Natural killer cell treated with Interleukin-12 subunit alpha and Interleukin-12 subunit beta and Interleukin-15 and Interleukin-18, amount 100 ng/mL, for 72 hours (primary cell): ENCODE results near the gene UAP1. TPM values are rescaled to one million over a fixed set of nuclear protein-coding genes. Genes with fewer than 3 reads are reported as not detected.

Source experiments
- ATAC-seq, 2 donors: fragments of 150-1000 bp; cut with Tn5 transposase in 1 of 2; sonication (Bioruptor Pico), chemical (Tn5 transposase) in 1 of 2; 2 replicates each; pipeline ENCODE4 v1.10.0; 2021
- DNase-seq: peaks from one replicate; pipeline ENCODE4 v3.0.0; 2022; ENCODE audit warnings: low spot score
- H3K27ac Mint-ChIP-seq, 2 donors: 1 replicate in 1 of 2; 2 replicates in 1 of 2; pipeline ENCODE4 v1.8.0; 2022; ENCODE audit warnings: mixed read lengths in 2 of 2, mild to moderate bottlenecking in 1 of 2, moderate library complexity in 1 of 2
- H3K27me3 Mint-ChIP-seq, 2 donors: 1 replicate in 1 of 2; 2 replicates in 1 of 2; pipeline ENCODE4 v1.8.0; 2022; ENCODE audit warnings: mixed read lengths in 2 of 2
- H3K36me3 Mint-ChIP-seq: one replicate; pipeline ENCODE4 v1.8.0; 2022; ENCODE audit warnings: mixed read lengths
- H3K4me1 Mint-ChIP-seq, 2 donors: 1 replicate in 1 of 2; 2 replicates in 1 of 2; pipeline ENCODE4 v1.8.0; 2022; ENCODE audit warnings: low read depth in 2 of 2, mixed read lengths in 2 of 2, mild to moderate bottlenecking in 1 of 2
- H3K4me3 Mint-ChIP-seq: one replicate; pipeline ENCODE4 v1.8.0; 2022; ENCODE audit warnings: mixed read lengths
- H3K9me3 Mint-ChIP-seq: 2 replicates; pipeline ENCODE4 v1.8.0; 2022; ENCODE audit warnings: mixed read lengths
- total RNA-seq, 2 donors: library from RNA; stranded (reverse); gene quantifications; one replicate each; pipeline ENCODE4 v1.2.3, GENCODE V29; 2022

The UAP1 gene
- total RNA-seq, 2 donors from 2014 or later: 24.3 to 40.8 TPM

DNA sequence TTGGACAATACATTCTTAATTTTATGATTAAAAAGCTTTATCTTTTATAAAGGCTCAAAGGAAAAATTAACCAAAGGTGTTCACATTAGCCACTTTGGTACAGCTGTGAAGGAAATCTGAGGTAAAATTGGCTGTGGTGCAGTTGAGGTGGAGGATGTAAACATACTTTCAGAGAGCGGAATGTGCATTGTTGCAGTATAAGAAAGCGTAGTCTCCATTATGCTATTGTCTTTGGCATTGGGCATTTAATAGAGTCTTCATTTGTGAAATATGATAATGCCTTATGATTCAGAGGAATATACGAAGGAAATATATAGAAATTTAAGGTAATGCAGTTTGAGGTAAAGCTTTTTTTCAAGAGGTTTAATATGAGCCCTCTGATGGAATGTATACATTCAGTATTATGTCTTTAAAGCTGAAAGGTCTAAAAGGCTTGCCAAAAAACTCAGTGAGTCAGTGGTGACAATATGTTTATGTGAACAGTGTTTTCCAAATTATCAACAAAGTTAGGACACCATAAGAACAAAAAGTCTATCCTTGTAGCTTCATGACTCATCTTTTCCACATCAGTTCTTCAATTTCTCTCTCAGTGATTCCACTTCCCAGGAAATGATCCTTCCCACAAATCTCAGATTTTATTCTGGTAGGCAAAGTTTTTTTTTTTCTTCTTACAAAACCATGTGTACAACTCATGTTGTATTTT lies 43.9 kb downstream of the UAP1 start:
- H3K4me3 Mint-ChIP-seq: no peak overlapping the region
- H3K27me3 Mint-ChIP-seq: no peaks in the 10 kb centered on the region
- no peaks in the 10 kb centered on the region for H3K4me1 Mint-ChIP-seq
- DNase-seq (no peak), ATAC-seq (no peak)
- no peak overlapping the region for H3K27ac Mint-ChIP-seq
- H3K36me3 Mint-ChIP-seq: peaks cover 4% of the 10 kb centered on the region
- no peaks in the 10 kb centered on the region for H3K9me3 Mint-ChIP-seq

DNA sequence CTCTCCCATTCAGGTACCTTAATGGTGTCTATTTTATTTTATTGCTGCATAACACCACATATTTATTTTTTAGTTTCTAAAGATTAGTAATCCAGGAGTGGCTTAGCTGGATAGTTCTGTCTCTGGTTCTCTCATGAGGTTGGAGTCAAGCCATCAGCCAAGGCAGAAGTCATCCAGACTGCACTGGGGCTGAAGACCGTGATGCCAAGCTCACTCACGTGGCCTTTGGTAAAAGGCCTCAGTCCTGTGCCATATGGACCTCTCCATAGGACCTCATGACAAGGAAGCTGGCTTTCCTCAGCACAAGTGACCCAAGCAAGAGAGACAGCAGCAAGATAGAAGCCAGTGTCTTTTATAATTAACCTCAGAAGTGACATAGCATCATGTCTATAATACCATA lies 47.8 kb downstream of the UAP1 start:
- H3K36me3 Mint-ChIP-seq: peaks cover 4% of the 10 kb centered on the region

DNA sequence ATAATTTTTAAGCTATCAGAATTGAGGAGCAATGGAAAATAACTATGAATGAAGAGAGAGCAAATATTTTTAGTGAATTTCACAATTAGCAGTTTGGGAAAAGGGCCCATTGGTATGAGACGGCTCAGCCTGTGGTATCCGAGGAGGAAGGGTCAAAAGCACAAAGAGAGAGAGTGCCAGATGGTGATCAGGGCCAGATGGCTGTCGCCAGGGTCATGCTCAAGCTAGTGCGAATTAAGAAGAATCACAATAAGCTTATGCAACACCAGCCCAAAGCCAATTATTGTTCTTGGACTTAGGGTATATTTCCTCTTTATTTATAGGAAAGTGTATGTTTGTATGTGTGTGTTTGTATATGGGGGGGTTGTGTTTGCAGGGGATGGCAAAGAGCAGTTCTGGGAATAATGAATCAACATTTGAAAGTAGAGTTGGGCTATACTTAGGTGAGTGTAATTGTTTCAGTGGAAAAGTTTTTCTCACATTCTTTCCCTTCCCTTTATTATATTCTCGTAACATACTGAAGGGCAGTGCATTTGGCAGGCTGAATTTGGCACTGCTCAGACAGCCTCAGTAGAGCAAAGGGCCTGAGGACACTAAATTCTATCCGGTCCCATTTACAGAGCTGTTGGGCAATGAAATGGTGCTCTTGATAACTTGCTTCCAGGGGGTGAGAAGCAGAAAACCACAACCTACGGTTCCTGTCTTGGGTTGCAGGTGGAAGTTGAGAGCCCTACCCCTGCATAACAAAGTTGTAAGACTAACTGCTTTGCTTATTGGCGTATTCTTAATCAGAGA lies 51.3 kb downstream of the UAP1 start:
- Mint-ChIP-seq H3K4me3 (no peak overlapping the region), H3K4me1 (no peaks in the 10 kb centered on the region), H3K36me3 (peaks cover 13% of the 10 kb centered on the region), H3K27ac (no peak overlapping the region), H3K9me3 (peaks cover 4% of the 10 kb centered on the region), H3K27me3 (no peaks in the 10 kb centered on the region)
- ATAC-seq (no peak), DNase-seq (no peak)

More for the DNA sequence above, 47.8 kb downstream of the UAP1 start:
- Mint-ChIP-seq H3K27ac (no peak overlapping the region), H3K9me3 (no peaks in the 10 kb centered on the region), H3K4me1 (no peaks in the 10 kb centered on the region), H3K4me3 (no peak overlapping the region), H3K27me3 (no peaks in the 10 kb centered on the region)
- no peak for ATAC-seq
- DNase-seq: no peak

DNA sequence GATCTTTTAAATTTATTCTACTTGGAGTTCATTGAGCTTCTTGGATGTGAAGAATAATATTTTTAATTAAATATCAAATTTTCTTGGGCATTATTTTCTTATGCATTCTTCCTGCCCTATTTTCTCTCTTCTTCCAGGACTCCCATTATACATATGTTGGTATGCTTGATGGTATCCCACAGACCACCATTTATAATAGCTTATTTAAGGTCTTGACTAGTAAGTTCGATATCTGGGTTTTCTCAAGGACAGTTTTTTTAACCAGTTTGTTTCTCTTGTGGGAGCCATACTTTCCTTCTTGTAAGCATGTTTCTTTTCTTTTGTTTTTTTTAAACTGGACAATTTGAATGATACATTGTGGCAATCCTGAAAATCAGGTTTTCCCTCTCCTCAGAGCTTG lies 55.3 kb downstream of the UAP1 start:
- Mint-ChIP-seq H3K27ac (no peak overlapping the region), H3K9me3 (peaks cover 4% of the 10 kb centered on the region), H3K4me3 (no peak overlapping the region), H3K27me3 (peaks cover 0 to 4% of the 10 kb centered on the region in 2 donors), H3K36me3 (peaks cover 16% of the 10 kb centered on the region), H3K4me1 (no peaks in the 10 kb centered on the region)
- no peak for ATAC-seq
- no peak for DNase-seq

DNA sequence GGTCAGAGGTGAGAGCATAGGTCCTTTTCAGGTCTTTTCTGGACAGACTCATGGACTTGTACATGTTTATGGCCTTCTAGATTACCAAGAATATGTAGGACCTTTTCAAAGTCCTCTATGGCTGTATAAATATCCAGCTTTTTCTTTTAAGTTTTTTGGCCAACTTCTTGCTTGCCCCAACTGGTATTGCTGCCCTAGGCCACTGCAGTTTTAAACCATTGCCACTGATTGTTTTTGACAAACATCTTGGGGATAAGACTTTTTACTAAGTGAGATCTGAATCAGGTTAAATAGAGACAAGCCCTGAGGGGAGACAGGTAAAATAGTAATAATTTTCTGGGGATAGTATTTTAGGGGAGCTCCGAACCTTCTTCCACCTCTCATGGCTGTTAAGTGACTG lies 56.0 kb downstream of the UAP1 start:
- no peak for DNase-seq
- peaks cover 0 to 4% of the 10 kb centered on the region in 2 donors for H3K27me3 Mint-ChIP-seq
- H3K27ac Mint-ChIP-seq: no peak overlapping the region
- no peak overlapping the region for H3K4me3 Mint-ChIP-seq
- peaks cover 16% of the 10 kb centered on the region for H3K36me3 Mint-ChIP-seq
- peaks cover 4% of the 10 kb centered on the region for H3K9me3 Mint-ChIP-seq
- no peaks in the 10 kb centered on the region for H3K4me1 Mint-ChIP-seq
- no peak for ATAC-seq

DNA sequence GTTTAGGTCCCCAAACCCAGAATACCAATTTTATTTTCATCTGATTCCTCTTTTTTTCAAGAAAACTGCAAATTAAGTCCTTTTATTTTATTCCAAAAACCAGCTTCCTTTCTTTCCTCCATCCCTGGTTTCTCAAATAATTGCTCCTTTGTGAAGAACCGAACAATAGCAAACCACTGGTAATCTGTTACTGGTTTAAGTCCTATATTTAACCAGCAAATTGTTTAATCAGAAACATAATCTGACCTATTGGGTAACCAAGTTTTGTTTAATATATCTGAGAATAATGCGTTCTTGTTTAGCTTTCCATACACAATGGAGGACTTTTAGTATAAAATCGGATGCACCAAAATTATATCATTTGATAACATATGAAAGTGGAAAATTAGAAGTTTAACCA lies 57.6 kb downstream of the UAP1 start:
- Mint-ChIP-seq H3K9me3 (peaks cover 4% of the 10 kb centered on the region), H3K4me1 (no peaks in the 10 kb centered on the region), H3K4me3 (no peak overlapping the region), H3K36me3 (peaks cover 16% of the 10 kb centered on the region), H3K27ac (no peak overlapping the region), H3K27me3 (peaks cover 0 to 4% of the 10 kb centered on the region in 2 donors)
- DNase-seq: no peak
- no peak for ATAC-seq

DNA sequence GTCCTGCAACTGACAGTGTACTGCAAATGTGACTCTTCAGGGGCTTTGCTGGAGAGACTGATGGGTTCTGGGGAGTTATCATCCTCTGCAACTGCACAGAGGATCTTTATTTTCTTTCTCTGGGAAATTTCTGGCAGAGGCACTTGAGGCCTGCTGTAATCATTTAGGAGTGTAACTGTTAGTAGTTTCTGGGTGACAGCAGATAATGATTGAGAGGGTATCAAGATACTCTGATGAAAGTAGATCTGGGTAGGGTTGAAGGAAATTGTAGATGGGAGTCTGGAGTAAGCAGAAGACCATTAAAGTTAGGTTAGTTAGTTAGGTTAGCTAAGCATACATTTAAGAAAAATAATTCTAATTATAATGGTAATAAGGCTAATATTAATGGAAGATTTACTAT lies 59.7 kb downstream of the UAP1 start:
- DNase-seq (no peak), ATAC-seq (no peak)
- Mint-ChIP-seq H3K27me3 (peaks cover 0 to 9% of the 10 kb centered on the region in 2 donors), H3K27ac (no peak overlapping the region), H3K9me3 (peaks cover 4% of the 10 kb centered on the region), H3K4me3 (no peak overlapping the region), H3K36me3 (peaks cover 16% of the 10 kb centered on the region), H3K4me1 (no peaks in the 10 kb centered on the region)

DNA sequence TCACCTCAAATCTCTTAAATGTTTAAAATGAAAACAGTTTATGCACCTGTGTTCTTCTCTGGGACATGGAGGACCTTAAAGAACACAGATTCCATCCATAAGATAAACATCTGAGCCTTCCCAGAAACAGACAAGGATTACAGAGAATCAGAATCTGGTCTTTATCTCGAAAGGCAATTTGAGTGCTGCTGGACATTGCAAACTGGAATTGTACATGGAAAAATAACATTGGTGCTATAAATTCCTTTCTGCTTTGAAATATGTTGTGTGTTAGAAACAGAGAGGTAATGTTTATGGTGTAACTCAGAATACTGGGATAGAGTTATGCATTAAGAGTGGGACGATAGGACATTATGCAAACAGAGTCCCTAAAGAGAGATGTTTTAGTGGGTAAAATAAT lies 64.2 kb downstream of the UAP1 start:
- Mint-ChIP-seq H3K27me3 (peaks cover 0 to 13% of the 10 kb centered on the region in 2 donors), H3K4me3 (no peak overlapping the region), H3K36me3 (no peaks in the 10 kb centered on the region), H3K27ac (no peak overlapping the region), H3K4me1 (peaks cover 0 to 2% of the 10 kb centered on the region in 2 donors), H3K9me3 (no peaks in the 10 kb centered on the region)
- no peak for DNase-seq
- ATAC-seq: no peak

DNA sequence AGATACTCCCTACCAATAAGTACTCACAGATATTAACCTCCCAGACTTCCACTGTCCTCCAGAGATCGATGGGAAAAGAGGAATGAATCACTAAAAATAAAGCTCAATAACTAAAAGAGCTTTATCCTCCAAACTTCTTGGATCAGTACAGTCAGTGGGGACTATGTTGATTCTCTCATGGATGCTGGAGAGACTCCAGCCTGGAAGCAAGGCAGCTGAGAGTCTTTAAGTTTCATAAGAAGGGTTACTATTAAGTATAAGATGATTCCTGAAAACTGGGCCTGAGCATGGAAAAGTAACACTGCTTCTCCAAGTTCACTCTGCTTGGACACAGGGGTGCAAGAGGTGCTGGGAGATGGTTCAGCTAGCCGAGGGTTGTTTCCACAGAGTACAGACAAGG lies 64.6 kb downstream of the UAP1 start:
- H3K36me3 Mint-ChIP-seq: no peaks in the 10 kb centered on the region
- no peak for DNase-seq
- H3K27ac Mint-ChIP-seq: no peak overlapping the region
- no peaks in the 10 kb centered on the region for H3K9me3 Mint-ChIP-seq
- peak overlapping the region; percentile 11 for H3K4me3 Mint-ChIP-seq
- peaks cover 0 to 2% of the 10 kb centered on the region in 2 donors for H3K4me1 Mint-ChIP-seq
- peaks cover 0 to 16% of the 10 kb centered on the region in 2 donors for H3K27me3 Mint-ChIP-seq
- no peak for ATAC-seq

DNA sequence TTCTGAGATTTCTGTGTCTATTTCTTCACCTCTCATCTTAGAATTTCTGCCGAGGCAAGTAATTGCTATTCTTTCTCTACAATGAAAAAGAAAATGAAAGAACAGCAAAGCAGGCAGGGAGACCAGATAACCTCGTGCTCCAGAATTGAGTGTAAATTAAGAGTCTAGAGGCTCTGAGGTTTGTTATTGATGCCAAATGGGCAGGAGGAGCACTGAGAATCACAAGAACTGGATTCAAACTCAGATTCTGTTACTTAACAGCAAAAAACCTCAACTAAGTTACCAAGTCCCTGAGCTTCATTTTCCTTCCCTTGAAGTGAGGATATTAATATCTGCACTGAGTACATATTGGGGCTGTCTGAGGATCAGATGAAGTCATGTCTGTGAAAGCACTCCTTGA lies 65.2 kb downstream of the UAP1 start:
- peaks cover 0 to 17% of the 10 kb centered on the region in 2 donors for H3K27me3 Mint-ChIP-seq
- no peak overlapping the region for H3K27ac Mint-ChIP-seq
- peaks cover 0 to 2% of the 10 kb centered on the region in 2 donors for H3K4me1 Mint-ChIP-seq
- no peak for ATAC-seq
- no peaks in the 10 kb centered on the region for H3K9me3 Mint-ChIP-seq
- no peaks in the 10 kb centered on the region for H3K36me3 Mint-ChIP-seq
- DNase-seq: no peak
- H3K4me3 Mint-ChIP-seq: no peak overlapping the region

DNA sequence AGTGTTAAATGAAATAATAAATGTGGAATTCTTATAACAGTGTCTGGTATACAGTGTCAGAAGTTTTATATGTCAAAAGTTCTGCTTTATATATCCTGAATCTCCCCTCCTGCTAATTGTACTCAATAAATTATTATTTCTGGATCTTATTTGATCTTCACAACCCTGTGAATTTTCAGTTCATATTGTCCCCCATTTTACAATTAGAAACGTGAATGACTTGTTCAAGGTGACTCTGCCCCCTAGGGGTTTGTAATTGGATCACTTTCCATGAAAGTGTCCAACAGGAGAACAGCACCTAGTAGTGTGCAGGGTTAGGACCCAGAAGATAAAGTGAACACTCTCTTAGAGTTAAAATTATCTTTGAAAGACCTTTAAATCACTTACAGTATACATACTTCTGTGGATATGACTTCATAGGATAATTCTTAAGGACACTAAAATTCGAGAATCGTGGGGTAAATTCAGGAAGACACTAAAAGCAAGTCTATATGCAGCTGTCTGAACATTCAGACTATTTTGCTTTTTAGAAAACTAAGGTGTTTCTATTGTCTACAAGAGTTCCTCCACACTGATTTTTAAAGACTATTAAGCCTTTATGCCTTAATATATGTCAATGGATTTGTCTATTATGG lies 66.3 kb downstream of the UAP1 start:
- ATAC-seq: no peak
- H3K27me3 Mint-ChIP-seq: peaks cover 0 to 17% of the 10 kb centered on the region in 2 donors
- no peaks in the 10 kb centered on the region for H3K36me3 Mint-ChIP-seq
- no peak overlapping the region for H3K27ac Mint-ChIP-seq
- DNase-seq: no peak
- H3K9me3 Mint-ChIP-seq: no peaks in the 10 kb centered on the region
- peaks cover 0 to 2% of the 10 kb centered on the region in 2 donors for H3K4me1 Mint-ChIP-seq
- no peak overlapping the region for H3K4me3 Mint-ChIP-seq

DNA sequence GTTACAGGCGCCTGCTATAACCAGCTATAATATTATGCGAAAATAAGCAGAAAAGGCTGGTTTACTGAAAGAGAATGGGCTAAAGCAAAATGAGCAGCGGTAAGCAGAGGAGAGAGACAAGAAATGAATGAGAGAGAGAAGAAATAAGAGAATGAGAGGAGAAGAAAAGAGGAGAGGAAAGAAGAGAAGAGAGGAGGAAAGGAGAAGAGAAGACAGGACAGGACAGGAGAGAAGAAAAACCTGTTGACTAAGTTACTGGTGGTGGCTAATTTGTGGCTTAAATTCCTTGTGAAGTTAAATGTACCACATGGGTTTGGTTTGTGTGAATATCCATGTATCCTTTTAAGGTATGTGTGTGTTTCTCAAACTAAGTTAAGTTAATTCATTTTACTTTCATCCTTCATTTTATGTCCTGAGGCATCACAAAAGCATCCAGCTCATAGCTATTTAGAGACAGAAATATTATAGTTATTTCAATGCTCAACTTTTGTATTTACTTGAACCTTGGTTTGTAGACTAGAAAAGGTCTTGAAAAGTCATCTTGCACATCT lies 67.6 kb downstream of the UAP1 start:
- no peaks in the 10 kb centered on the region for H3K9me3 Mint-ChIP-seq
- ATAC-seq: no peak
- no peak for DNase-seq
- H3K4me1 Mint-ChIP-seq: peaks cover 0 to 2% of the 10 kb centered on the region in 2 donors
- H3K36me3 Mint-ChIP-seq: no peaks in the 10 kb centered on the region
- no peak overlapping the region for H3K27ac Mint-ChIP-seq
- H3K4me3 Mint-ChIP-seq: no peak overlapping the region
- H3K27me3 Mint-ChIP-seq: peaks cover 0 to 17% of the 10 kb centered on the region in 2 donors

DNA sequence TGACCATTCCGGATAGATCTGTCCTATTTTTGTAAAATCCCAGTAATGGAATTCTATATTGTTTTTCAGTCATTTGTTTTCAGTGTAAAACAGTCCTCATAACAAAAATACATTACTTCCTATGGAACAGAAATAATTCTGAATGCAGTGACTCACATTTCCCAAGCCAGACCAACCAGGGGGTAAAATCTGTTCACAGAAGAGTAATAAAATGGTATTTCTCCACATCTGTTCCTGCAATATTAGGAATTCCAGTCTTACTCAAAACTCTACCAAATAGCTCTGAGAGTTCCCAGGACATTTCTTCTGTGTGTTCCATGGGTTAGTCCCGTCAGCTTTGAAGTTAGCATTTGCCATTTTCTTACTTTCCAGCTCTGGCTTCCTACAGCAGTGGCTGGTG lies 68.1 kb downstream of the UAP1 start:
- Mint-ChIP-seq H3K4me3 (no peak overlapping the region), H3K9me3 (no peaks in the 10 kb centered on the region), H3K4me1 (peaks cover 0 to 2% of the 10 kb centered on the region in 2 donors), H3K27ac (no peak overlapping the region), H3K27me3 (peaks cover 0 to 13% of the 10 kb centered on the region in 2 donors), H3K36me3 (no peaks in the 10 kb centered on the region)
- DNase-seq: no peak
- no peak for ATAC-seq
